ENCODE results near the gene SDHA. TPM values are rescaled to one million over a fixed set of nuclear protein-coding genes. Genes with fewer than 3 reads are reported as not detected.
"Not testable (repeated sequence)": the region's sequence is repeated elsewhere in the genome, so short reads cannot be mapped to it uniquely, and the experiment has no call there.

The SDHA gene
- total and polyA plus RNA-seq, 12 donors, result 116 to 296 (median 202) TPM

DNA sequence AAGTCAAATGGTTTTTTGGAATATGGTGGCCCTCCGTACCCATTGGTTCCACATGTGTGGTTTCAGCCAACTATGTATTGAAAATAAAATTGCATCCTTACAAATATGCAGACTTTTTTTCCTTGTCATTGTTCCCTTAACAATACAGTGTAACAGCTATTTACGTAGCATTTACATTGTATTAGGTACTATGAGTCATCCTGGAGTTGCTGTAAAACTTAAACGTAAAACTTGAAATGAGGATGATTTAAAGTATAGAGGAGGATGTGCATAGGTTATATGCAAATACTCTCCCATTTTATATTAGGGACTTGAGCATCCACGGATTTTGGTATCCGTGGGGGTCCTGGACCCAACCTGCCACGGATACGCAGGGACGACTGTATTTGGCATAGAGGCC lies 16.3 kb downstream of the SDHA start:
- no peak overlapping the region for H3K27ac ChIP-seq
- H3K4me3 ChIP-seq, result no peak overlapping the region
- intact Hi-C loops (cut with DNase I), result no loop called here
- no peaks in the 10 kb centered on the region for H3K4me1 ChIP-seq (replicated peaks in 1 of 2)
- WGBS, 4 donors, result 90 to 96% (median 94%) methylated on average over 8 of the region's 8 CpGs
- no peaks in the 10 kb centered on the region for H3K27me3 ChIP-seq
- H3K9me3 ChIP-seq (replicated peaks in 1 of 3), result no peaks in the 10 kb centered on the region
- DNase-seq, result no peak
- TF ChIP-seq, protein P1, sequence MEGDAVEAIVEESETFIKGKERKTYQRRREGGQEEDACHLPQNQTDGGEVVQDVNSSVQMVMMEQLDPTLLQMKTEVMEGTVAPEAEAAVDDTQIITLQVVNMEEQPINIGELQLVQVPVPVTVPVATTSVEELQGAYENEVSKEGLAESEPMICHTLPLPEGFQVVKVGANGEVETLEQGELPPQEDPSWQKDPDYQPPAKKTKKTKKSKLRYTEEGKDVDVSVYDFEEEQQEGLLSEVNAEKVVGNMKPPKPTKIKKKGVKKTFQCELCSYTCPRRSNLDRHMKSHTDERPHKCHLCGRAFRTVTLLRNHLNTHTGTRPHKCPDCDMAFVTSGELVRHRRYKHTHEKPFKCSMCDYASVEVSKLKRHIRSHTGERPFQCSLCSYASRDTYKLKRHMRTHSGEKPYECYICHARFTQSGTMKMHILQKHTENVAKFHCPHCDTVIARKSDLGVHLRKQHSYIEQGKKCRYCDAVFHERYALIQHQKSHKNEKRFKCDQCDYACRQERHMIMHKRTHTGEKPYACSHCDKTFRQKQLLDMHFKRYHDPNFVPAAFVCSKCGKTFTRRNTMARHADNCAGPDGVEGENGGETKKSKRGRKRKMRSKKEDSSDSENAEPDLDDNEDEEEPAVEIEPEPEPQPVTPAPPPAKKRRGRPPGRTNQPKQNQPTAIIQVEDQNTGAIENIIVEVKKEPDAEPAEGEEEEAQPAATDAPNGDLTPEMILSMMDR (IDR thresholded peaks at IDR 0.05), result no peak
- no peak for TF ChIP-seq POLR2A (IDR thresholded peaks at IDR 0.05)
- peaks cover 0 to 83% of the 10 kb centered on the region in 2 donors for H3K36me3 ChIP-seq (replicated peaks in 1 of 2)

DNA sequence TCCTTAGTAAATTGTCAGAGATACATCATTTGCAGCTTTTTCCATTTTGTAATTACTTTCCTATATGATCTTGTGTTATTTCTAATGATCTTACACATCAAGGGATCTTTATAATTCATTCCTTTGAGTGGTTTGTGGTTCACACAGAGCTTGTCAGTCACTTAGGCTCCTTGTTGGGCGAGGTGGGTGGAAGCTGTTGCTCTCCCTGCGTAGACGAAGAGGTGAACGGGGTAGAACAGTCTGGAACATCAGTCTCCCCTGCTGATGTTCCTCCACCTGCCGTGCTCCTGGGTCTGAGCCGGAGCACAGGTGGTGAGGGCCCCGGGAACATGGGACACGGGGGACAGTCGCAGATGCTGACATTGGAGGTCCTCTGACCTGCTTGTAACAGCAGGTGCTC lies 17.4 kb downstream of the SDHA start:
- H3K27ac ChIP-seq; H3K27me3 ChIP-seq; H3K9me3 ChIP-seq (replicated peaks in 1 of 3); H3K4me1 ChIP-seq (replicated peaks in 1 of 2); intact Hi-C loops (cut with DNase I); H3K4me3 ChIP-seq: not testable (repeated sequence)
- peaks cover 0 to 79% of the 10 kb centered on the region in 2 donors for H3K36me3 ChIP-seq (replicated peaks in 1 of 2)
- peak in 1 of 7 donors; percentile 13 for DNase-seq
- 93 to 96% (median 95%) methylated on average over 5 to 9 of the region's 9 CpGs for WGBS, 4 donors

DNA sequence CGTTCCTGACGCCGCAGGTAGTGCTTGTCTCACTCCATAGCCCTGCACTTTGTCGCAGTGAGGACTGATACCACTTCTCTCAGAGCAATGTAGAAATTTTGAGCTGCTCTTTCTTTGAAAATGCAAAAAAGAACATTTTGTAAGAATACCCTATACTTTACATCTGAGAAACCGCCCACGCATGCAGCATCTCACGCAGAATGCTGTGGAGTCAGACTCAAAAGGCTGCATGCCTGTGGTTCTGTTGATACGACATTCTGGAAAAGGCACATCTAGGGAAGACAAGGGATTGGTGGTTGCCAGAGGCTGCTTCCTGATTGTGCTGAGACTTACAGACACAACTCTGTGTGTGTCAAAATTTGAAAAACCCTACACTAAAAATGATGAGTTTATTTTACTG lies 19.8 kb downstream of the SDHA start:
- H3K36me3 ChIP-seq (replicated peaks in 1 of 2), result peaks cover 0 to 79% of the 10 kb centered on the region in 2 donors

DNA sequence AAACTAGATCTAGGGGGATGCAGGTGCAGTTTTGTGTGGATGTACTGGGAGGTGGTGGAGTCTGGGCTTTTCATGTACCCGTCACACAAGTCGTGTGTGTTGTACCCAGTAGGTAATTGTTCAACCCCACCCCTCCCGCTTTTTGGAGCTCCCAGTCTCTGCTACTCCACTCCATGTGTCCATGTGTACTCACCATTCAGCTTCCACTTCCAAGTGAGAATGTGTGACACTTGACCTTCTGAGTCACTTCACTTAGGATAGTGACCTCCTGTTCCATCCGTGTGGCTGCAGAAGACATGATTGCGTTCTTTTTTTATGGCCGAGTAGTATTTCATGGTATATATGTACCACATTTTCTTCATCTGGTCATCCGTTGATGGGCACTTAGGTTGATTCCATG lies 22.4 kb downstream of the SDHA start:
- H3K9me3 ChIP-seq (replicated peaks in 1 of 3); H3K27me3 ChIP-seq; intact Hi-C loops (cut with DNase I); H3K4me1 ChIP-seq (replicated peaks in 1 of 2); H3K4me3 ChIP-seq; DNase-seq; H3K27ac ChIP-seq: not testable (repeated sequence)
- WGBS, 4 donors, result 92 to 96% (median 94%) methylated on average over 7 of the region's 7 CpGs
- H3K36me3 ChIP-seq (replicated peaks in 1 of 2), result peaks cover 0 to 56% of the 10 kb centered on the region in 2 donors

More for the DNA sequence above, 19.8 kb downstream of the SDHA start:
- intact Hi-C loops (cut with DNase I); H3K4me1 ChIP-seq (replicated peaks in 1 of 2); H3K9me3 ChIP-seq (replicated peaks in 1 of 3); H3K27ac ChIP-seq; DNase-seq; H3K27me3 ChIP-seq; H3K4me3 ChIP-seq: not testable (repeated sequence)
- 95 to 97% (median 97%) methylated on average over 8 of the region's 8 CpGs for WGBS, 4 donors

DNA sequence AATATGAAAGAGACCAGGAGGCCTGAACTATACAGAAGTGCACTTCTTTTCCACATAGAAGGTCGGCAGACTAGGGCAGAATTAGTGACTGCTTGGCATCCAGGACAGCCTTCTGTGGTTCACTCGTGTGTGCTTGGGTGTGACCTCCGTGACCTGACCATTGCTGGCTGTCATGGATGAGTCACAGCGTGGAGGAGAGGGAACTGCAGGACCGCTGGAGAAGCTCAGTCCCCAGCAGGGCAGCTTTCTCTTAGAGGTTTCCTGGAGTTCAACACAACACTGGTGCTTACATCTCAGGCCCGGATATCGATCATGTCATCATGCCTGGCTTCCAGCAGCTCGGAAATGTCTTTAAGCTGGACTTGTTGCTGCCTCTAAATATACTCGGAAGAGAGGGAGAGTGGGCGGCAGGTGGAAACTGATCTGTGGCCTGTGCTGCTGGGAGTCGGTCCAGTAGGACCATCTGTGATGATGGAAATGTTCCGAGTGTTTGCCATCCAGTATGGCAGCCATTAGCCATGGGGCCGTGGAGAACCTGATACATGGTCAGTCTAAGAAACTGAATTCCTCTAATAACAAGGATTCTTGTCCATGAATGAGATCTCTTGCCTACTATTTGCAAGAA lies 23.0 kb downstream of the SDHA start:
- H3K4me3 ChIP-seq; intact Hi-C loops (cut with DNase I); H3K27me3 ChIP-seq; H3K9me3 ChIP-seq (replicated peaks in 1 of 3); H3K27ac ChIP-seq; DNase-seq; H3K4me1 ChIP-seq (replicated peaks in 1 of 2): not testable (repeated sequence)
- WGBS, 4 donors, result 83 to 92% (median 85%) methylated on average over 12 to 13 of the region's 13 CpGs
- peaks cover 0 to 53% of the 10 kb centered on the region in 2 donors for H3K36me3 ChIP-seq (replicated peaks in 1 of 2)

DNA sequence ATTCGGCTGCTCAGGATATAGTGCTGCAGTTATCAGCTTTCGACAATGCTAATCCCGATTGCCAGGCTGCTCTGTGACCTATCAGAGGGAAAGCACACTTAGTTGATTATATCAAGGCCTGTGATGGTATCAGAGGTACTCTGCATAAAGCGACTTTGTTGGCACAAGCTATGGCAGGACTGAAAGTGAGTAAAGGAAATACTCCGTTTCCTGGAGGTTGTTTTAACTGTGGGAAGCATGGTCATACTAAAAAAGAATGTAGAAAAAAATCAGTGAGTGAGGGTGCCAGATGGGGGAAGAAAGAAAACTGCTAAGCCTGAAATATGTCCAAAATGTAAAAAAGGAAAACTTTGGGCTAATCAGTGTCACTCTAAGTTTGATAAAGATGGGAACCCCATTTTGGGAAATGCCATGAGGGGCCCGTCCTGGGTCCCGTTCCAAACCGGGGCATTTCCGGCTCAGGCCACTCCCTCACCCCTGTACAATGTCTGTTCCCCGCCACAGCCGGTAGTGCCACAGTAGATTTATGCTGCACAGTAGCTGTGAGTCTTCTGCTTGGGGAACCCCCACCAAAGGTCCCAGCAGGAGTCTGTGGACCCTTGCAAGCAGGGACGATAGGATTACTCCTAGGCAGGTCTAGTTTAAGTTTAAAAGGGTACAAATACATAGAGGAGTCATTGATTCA lies 25.7 kb downstream of the SDHA start:
- H3K27me3 ChIP-seq; H3K4me1 ChIP-seq (replicated peaks in 1 of 2); intact Hi-C loops (cut with DNase I); DNase-seq; H3K4me3 ChIP-seq; H3K9me3 ChIP-seq (replicated peaks in 1 of 3); H3K27ac ChIP-seq: not testable (repeated sequence)
- H3K36me3 ChIP-seq (replicated peaks in 1 of 2), result peaks cover 0 to 51% of the 10 kb centered on the region in 2 donors
- 72 to 77% (median 74%) methylated on average over 12 of the region's 12 CpGs for WGBS, 4 donors

DNA sequence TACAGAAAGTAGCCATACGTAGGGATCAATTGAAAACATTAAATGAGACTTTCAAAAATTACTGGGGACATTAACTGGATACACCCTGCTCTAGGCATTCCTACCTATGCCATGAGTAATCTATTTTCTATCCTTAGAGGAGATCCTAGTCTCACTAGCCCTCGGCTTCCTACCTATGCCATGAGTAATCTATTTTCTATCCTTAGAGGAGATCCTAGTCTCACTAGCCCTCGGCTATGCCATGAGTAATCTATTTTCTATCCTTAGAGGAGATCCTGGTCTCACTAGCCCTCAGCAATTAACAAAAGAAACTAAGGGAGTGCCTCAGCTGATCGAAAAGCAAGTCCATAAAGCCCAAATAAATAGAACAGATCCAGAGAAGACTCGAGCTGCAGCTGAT lies 27.6 kb downstream of the SDHA start:
- H3K4me3 ChIP-seq; DNase-seq; intact Hi-C loops (cut with DNase I); H3K9me3 ChIP-seq (replicated peaks in 1 of 3); H3K27me3 ChIP-seq; H3K4me1 ChIP-seq (replicated peaks in 1 of 2); H3K27ac ChIP-seq: not testable (repeated sequence)
- H3K36me3 ChIP-seq (replicated peaks in 1 of 2), result peaks cover 0 to 43% of the 10 kb centered on the region in 2 donors
- WGBS, 4 donors, result 83 to 91% (median 88%) methylated on average over 5 of the region's 5 CpGs

DNA sequence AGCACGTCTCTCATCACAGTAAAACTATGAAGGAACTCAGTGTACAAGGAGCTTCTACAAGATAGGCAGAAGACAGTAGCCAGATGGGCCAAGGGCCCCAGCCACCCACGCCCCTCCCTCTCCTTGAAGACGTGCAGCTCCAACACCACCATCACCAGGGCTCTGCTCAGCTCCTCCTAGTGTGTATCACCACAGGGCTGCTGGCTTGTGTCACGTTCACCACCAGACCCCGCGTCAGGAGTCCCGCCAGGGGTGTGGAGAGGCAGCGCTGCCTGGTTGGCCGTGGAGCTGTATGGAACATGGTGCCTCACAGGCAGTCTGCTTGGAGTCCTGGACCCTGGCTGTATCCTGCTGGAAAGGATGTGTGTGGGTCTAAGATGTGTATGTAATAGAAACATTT lies 32.3 kb downstream of the SDHA start:
- H3K36me3 ChIP-seq (replicated peaks in 1 of 2), result peaks cover 0 to 44% of the 10 kb centered on the region in 2 donors
- 91 to 94% (median 92%) methylated on average over 1 to 9 of the region's 9 CpGs for WGBS, 4 donors

DNA sequence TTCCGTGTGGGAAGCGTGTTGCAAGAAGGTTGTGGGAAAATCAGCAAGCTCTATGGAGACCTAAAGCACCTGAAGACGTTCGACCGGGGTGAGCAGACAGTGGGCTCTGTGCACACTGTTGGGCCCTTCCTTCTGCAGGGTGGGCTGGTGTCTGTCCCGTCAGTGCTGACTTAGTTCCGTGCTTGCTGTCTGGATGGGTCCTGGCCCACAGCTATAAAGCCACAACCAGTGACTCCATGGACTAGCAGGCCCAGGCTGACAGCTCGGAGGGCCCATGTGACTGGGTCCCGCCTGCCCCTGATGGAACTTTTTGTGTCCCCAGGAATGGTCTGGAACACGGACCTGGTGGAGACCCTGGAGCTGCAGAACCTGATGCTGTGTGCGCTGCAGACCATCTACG lies 32.9 kb downstream of the SDHA start:
- H3K4me3 ChIP-seq; H3K27ac ChIP-seq; H3K9me3 ChIP-seq (replicated peaks in 1 of 3); DNase-seq; intact Hi-C loops (cut with DNase I); H3K27me3 ChIP-seq; H3K4me1 ChIP-seq (replicated peaks in 1 of 2): not testable (repeated sequence)
- H3K36me3 ChIP-seq (replicated peaks in 1 of 2), result peaks cover 0 to 46% of the 10 kb centered on the region in 2 donors
- 95 to 100% (median 96%) methylated on average over 5 to 9 of the region's 12 CpGs for WGBS, 4 donors

More for the DNA sequence above, 32.3 kb downstream of the SDHA start:
- DNase-seq; H3K4me3 ChIP-seq; H3K9me3 ChIP-seq (replicated peaks in 1 of 3); H3K27ac ChIP-seq; H3K27me3 ChIP-seq; intact Hi-C loops (cut with DNase I); H3K4me1 ChIP-seq (replicated peaks in 1 of 2): not testable (repeated sequence)

DNA sequence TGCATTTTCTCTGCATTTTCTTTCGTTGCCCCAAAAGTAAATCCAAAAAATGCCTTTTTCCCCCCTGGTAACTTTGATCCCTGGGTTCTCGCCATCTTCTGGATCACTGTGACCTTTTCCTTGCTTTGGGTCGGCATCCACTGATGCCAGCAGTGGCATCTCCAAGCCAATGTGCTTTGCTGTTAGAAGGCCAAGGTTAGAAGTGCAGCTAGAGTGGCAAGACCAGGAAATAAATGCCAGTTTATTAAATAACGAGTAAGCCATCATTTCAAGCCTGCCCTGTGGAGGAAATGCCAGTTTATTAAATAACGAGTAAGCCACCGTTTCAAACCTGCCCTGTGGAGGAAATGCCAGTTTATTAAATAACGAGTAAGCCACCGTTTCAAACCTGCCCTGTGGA lies 33.4 kb downstream of the SDHA start:
- H3K27me3 ChIP-seq; H3K27ac ChIP-seq; H3K4me3 ChIP-seq; DNase-seq; H3K9me3 ChIP-seq (replicated peaks in 1 of 3); intact Hi-C loops (cut with DNase I); H3K4me1 ChIP-seq (replicated peaks in 1 of 2): not testable (repeated sequence)
- 46 to 63% (median 54%) methylated on average over 8 of the region's 8 CpGs for WGBS, 4 donors
- H3K36me3 ChIP-seq (replicated peaks in 1 of 2), result peaks cover 0 to 51% of the 10 kb centered on the region in 2 donors
